Hepatocyte (in vitro differentiated cells): Measurements from ENCODE around the gene KRTAP6-3.

ENCODE experiments used
- CTCF ChIP-seq: fragments of 200-600 bp; sonication (generic); IDR thresholded peaks from 2 replicates; pipeline ENCODE4 v1.5.1; 2016; ENCODE audit warnings: antibody characterized with exemption, mild to moderate bottlenecking; ENCODE audit not compliant: poor library complexity
- EZH2 ChIP-seq: fragments of 200-600 bp; sonication (generic); IDR thresholded peaks from 2 replicates; pipeline ENCODE4 v1.6.1; 2016; ENCODE audit warnings: antibody characterized with exemption, mild to moderate bottlenecking, borderline replicate concordance
- EZH2phosphoT487 ChIP-seq: fragments of 200-600 bp; sonication (generic); IDR thresholded peaks from one replicate; pipeline ENCODE4 v1.6.1; 2018; ENCODE audit warnings: antibody characterized with exemption, mild to moderate bottlenecking, low read depth, moderate library complexity; ENCODE audit not compliant: unreplicated experiment, severe bottlenecking

- TF ChIP-seq EZH2 (no peak), CTCF (no peak), EZH2phosphoT487 (no peak)
These were observed 19.9 kb downstream of the KRTAP6-3 start for GRCh38 chr21:30612132-30612531.
